GOT3 (cell line): ENCODE data around the gene TOB2.

Source experiments
- DNase-seq: peaks from one replicate; lab custom pipeline; 2025; ENCODE audit warnings: mixed read lengths; lab: John Stamatoyannopoulos, UW

Gene TOB2

GRCh38 chr22:41446639-41447434 lies at the start of gene TOB2:
Gene TOB2 (minus strand): TSS chr22:41446801. CDS start chr22:41437345, 9,456 bp downstream.
- peak; percentile 87 for DNase-seq

- DNase-seq: no peak
Observed at GRCh38 chr22:41491374-41492100, 44.9 kb upstream of the TOB2 start.

GRCh38 chr22:41488596-41489385 lies 42.2 kb upstream of the TOB2 start:
- no peak for DNase-seq

- DNase-seq: no peak
Observed at GRCh38 chr22:41488076-41488475, 41.5 kb upstream of the TOB2 start.

GRCh38 chr22:41487037-41487935 lies 40.7 kb upstream of the TOB2 start:
- no peak for DNase-seq

GRCh38 chr22:41485033-41485432 lies 38.4 kb upstream of the TOB2 start:
- no peak for DNase-seq

GRCh38 chr22:41482319-41482935 lies 35.8 kb upstream of the TOB2 start:
- DNase-seq: no peak

- DNase-seq: no peak
Observed at GRCh38 chr22:41481925-41482318, 35.3 kb upstream of the TOB2 start.

GRCh38 chr22:41481131-41481830 lies 34.7 kb upstream of the TOB2 start:
- DNase-seq: no peak

GRCh38 chr22:41480397-41480735 lies 33.8 kb upstream of the TOB2 start:
- no peak for DNase-seq

GRCh38 chr22:41479671-41480396 lies 33.2 kb upstream of the TOB2 start:
- DNase-seq: no peak

GRCh38 chr22:41478891-41479521 lies 32.4 kb upstream of the TOB2 start:
- no peak for DNase-seq

- no peak for DNase-seq
Observed at GRCh38 chr22:41478473-41478872, 31.9 kb upstream of the TOB2 start.

- no peak for DNase-seq
Observed at GRCh38 chr22:41474872-41475451, 28.4 kb upstream of the TOB2 start.

- no peak for DNase-seq
Observed at GRCh38 chr22:41471568-41471967, 25.0 kb upstream of the TOB2 start.

GRCh38 chr22:41470886-41471285 lies 24.3 kb upstream of the TOB2 start:
- no peak for DNase-seq

GRCh38 chr22:41469218-41469851 lies 22.7 kb upstream of the TOB2 start:
- DNase-seq: no peak
